Measurements from ENCODE around the gene MRPL24. TPM values are rescaled to one million over a fixed set of nuclear protein-coding genes. Genes with fewer than 3 reads are reported as not detected.

Gene MRPL24
- total and polyA plus RNA-seq, 2 of the 13 experiments (the other 11 are each of a cell fraction or from before 2014, with no cell fraction given), result 38.1 to 42.9 TPM

DNA sequence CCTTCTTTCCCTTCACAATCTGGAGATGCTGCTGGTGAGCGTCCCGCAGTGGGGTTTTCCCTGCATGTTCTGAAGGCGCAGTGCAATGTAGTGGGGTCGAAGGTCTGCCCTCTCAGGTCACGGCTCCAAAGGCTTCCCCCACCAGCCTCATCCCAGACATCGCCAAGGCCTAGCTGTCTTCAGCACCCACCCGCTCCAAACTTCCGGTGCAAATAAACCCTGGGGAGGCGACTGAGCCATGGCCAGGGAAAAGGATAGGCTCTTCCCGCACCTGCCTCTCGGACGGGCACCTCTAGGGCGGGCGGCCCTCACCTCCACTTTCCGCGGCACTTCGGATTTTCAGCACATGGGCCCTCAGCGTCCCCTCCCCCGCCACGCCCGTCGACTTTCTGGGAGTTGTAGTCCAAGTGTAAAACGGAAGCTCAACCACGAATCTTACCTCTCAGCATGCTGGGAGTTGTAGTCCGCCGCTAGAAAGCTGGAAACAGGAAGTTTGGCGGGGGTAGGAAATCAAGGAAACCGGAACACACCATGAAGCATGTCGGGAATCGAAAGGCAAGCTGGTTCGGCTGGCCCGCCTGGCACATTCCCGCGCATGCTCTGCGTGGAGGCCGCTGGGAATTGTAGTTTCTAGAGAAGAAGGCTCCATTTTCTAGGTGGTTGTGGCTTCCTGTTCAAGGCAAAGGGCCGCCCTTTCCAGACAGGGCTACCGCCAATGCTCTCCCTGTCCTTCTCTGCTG is at the start of gene MRPL24 (continued):
- TF ChIP-seq ARID2 (CRISPR knock-in tag; IDR thresholded peaks at IDR 0.05; ENCODE audit: borderline replicate concordance) (no peak; the same call in 1 of the 2 replicates), ZEB1 (IDR thresholded peaks at IDR 0.05; ENCODE audit: insufficient replicate concordance, low read depth) (no peak), SMAD3 (CRISPR knock-in tag; IDR thresholded peaks at IDR 0.05) (0 out of 2 replicates have a peak, but pooled peaks have one; percentile 56), ZNF383 (CRISPR knock-in tag; IDR thresholded peaks at IDR 0.05; ENCODE audit: borderline replicate concordance) (0 out of 2 replicates have a peak, but pooled peaks have one; percentile 95), SIX4 (CRISPR knock-in tag; IDR thresholded peaks at IDR 0.05) (0 out of 2 replicates have a peak, but pooled peaks have one; percentile 61), CHCHD3 (CRISPR knock-in tag; IDR thresholded peaks at IDR 0.05) (no peak), FOXP1 (IDR thresholded peaks at IDR 0.05) (no peak), FOXP1 (CRISPR knock-in tag; IDR thresholded peaks at IDR 0.05) (no peak), HNRNPL (IDR thresholded peaks at IDR 0.05; ENCODE audit: low read depth, low read length) (peak; percentile 75; the same call in 1 of the 2 replicates), NBN (conservative IDR thresholded peaks at IDR 0.05) (no peak), ZNF235 (CRISPR knock-in tag; IDR thresholded peaks at IDR 0.05; ENCODE audit: borderline replicate concordance) (no peak), ZNF24 (IDR thresholded peaks at IDR 0.05) (no peak), RFX3 (CRISPR knock-in tag; IDR thresholded peaks at IDR 0.05) (no peak), ZNF724P (CRISPR knock-in tag; IDR thresholded peaks at IDR 0.05; ENCODE audit: borderline replicate concordance) (0 out of 2 replicates have a peak, but pooled peaks have one; percentile 19), ZNF12 (CRISPR knock-in tag; IDR thresholded peaks at IDR 0.05) (no peak; the same call in 1 of the 2 replicates), TCF7L2 (IDR thresholded peaks at IDR 0.05; ENCODE audit: low read depth, low read length) (no peak), ZNF557 (CRISPR knock-in tag; IDR thresholded peaks at IDR 0.05) (0 out of 2 replicates have a peak, but pooled peaks have one; percentile 75), ZNF615 (CRISPR knock-in tag; IDR thresholded peaks at IDR 0.05; ENCODE audit: borderline replicate concordance) (no peak; the same call in 1 of the 2 replicates)
- TF ChIP-seq, protein P1, sequence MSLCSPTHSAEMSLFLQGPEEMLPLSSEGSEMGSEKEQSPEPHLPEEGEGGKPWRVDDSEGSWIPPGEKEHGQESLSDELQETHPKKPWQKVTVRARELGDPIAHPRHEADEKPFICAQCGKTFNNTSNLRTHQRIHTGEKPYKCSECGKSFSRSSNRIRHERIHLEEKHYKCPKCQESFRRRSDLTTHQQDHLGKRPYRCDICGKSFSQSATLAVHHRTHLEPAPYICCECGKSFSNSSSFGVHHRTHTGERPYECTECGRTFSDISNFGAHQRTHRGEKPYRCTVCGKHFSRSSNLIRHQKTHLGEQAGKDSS (CRISPR knock-in tag; IDR thresholded peaks at IDR 0.05; ENCODE audit: borderline replicate concordance, low read depth), result 0 out of 2 replicates have a peak, but pooled peaks have one; percentile 73
- TF ChIP-seq, protein P2, sequence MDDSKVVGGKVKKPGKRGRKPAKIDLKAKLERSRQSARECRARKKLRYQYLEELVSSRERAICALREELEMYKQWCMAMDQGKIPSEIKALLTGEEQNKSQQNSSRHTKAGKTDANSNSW (CRISPR knock-in tag; IDR thresholded peaks at IDR 0.05; ENCODE audit: borderline replicate concordance), result peak; percentile 57; the same call in 1 of the 2 replicates
- TF ChIP-seq, protein P3, sequence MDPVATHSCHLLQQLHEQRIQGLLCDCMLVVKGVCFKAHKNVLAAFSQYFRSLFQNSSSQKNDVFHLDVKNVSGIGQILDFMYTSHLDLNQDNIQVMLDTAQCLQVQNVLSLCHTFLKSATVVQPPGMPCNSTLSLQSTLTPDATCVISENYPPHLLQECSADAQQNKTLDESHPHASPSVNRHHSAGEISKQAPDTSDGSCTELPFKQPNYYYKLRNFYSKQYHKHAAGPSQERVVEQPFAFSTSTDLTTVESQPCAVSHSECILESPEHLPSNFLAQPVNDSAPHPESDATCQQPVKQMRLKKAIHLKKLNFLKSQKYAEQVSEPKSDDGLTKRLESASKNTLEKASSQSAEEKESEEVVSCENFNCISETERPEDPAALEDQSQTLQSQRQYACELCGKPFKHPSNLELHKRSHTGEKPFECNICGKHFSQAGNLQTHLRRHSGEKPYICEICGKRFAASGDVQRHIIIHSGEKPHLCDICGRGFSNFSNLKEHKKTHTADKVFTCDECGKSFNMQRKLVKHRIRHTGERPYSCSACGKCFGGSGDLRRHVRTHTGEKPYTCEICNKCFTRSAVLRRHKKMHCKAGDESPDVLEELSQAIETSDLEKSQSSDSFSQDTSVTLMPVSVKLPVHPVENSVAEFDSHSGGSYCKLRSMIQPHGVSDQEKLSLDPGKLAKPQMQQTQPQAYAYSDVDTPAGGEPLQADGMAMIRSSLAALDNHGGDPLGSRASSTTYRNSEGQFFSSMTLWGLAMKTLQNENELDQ (CRISPR knock-in tag; IDR thresholded peaks at IDR 0.05; ENCODE audit: borderline replicate concordance), result no peak
- TF ChIP-seq, protein P4, sequence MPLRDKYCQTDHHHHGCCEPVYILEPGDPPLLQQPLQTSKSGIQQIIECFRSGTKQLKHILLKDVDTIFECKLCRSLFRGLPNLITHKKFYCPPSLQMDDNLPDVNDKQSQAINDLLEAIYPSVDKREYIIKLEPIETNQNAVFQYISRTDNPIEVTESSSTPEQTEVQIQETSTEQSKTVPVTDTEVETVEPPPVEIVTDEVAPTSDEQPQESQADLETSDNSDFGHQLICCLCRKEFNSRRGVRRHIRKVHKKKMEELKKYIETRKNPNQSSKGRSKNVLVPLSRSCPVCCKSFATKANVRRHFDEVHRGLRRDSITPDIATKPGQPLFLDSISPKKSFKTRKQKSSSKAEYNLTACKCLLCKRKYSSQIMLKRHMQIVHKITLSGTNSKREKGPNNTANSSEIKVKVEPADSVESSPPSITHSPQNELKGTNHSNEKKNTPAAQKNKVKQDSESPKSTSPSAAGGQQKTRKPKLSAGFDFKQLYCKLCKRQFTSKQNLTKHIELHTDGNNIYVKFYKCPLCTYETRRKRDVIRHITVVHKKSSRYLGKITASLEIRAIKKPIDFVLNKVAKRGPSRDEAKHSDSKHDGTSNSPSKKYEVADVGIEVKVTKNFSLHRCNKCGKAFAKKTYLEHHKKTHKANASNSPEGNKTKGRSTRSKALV (CRISPR knock-in tag; IDR thresholded peaks at IDR 0.05), result 0 out of 2 replicates have a peak, but pooled peaks have one; percentile 29

Measured in HepG2 (cell line).